Smooth muscle cell (in vitro differentiated cells): ENCODE measurements around the gene RXYLT1. TPM values are rescaled to one million over a fixed set of nuclear protein-coding genes. Genes with fewer than 3 reads are reported as not detected.

ENCODE experiments used
- DNase-seq: peaks from one replicate; lab custom pipeline; 2025; ENCODE audit not compliant: unreplicated experiment; lab: John Stamatoyannopoulos, UW
- H2AFZ ChIP-seq: fragments of 200-600 bp; sonication (generic); 2 replicates; pipeline ENCODE4 v1.6.0; 2016; ENCODE audit warnings: antibody characterized with exemption, low read depth, mild to moderate bottlenecking
- H3F3A ChIP-seq: fragments of 200-600 bp; sonication (generic); 2 replicates; pipeline ENCODE4 v1.6.0; 2017; ENCODE audit warnings: antibody characterized with exemption, low read depth
- H3K27ac ChIP-seq: fragments of 200-600 bp; sonication (generic); 2 replicates; pipeline ENCODE4 v1.5.1; 2016; ENCODE audit warnings: low read depth, mild to moderate bottlenecking
- H3K27me3 ChIP-seq: fragments of 200-600 bp; sonication (generic); 2 replicates; pipeline ENCODE4 v1.6.1; 2016; ENCODE audit warnings: low read depth, mild to moderate bottlenecking
- H3K36me3 ChIP-seq: fragments of 200-600 bp; sonication (generic); 2 replicates; pipeline ENCODE4 v1.5.1; 2016; ENCODE audit warnings: low read depth
- H3K4me1 ChIP-seq: fragments of 200-600 bp; sonication (generic); 2 replicates; pipeline ENCODE4 v1.5.1; 2016; ENCODE audit warnings: low read depth
- H3K4me2 ChIP-seq: fragments of 200-600 bp; sonication (generic); 2 replicates; pipeline ENCODE4 v1.6.0; 2016; ENCODE audit warnings: mild to moderate bottlenecking
- H3K4me3 ChIP-seq: fragments of 200-600 bp; sonication (generic); 2 replicates; pipeline ENCODE4 v1.5.1; 2016; ENCODE audit warnings: mild to moderate bottlenecking
- H3K79me2 ChIP-seq: fragments of 200-600 bp; sonication (generic); 2 replicates; pipeline ENCODE4 v1.6.0; 2016; ENCODE audit warnings: low read depth, mild to moderate bottlenecking
- H3K9ac ChIP-seq: fragments of 200-600 bp; sonication (generic); 2 replicates; pipeline ENCODE4 v1.6.0; 2016; ENCODE audit warnings: low read depth
- H3K9me3 ChIP-seq: fragments of 200-600 bp; sonication (generic); replicated peaks from 2 replicates; pipeline ENCODE4 v1.5.1; 2016; ENCODE audit warnings: low read depth
- H4K20me1 ChIP-seq: fragments of 200-600 bp; sonication (generic); 2 replicates; pipeline ENCODE4 v1.6.0; 2016; ENCODE audit warnings: low read depth
- CTCF ChIP-seq: fragments of 200-600 bp; sonication (generic); IDR thresholded peaks from 2 replicates; pipeline ENCODE4 v1.5.1; 2017; ENCODE audit warnings: borderline replicate concordance, mild to moderate bottlenecking, antibody characterized with exemption; ENCODE audit not compliant: insufficient read depth, poor library complexity, severe bottlenecking
- WGBS: methylation state at CpG from one replicate; pipeline ENCODE4 v1.1.7; 2016; ENCODE audit warnings: low lambda C conversion rate; 5-methylcytosine and 5-hydroxymethylcytosine counted together
- polyA plus RNA-seq: library from polyadenylated mRNA; unstranded; fragments of >200 nt; fragmentation: Nextera tagmentation; extraction: Ambion mirVana; gene quantifications from 2 replicates; pipeline ENCODE4 v1.2.1, GENCODE V29; 2016
- total RNA-seq: library from RNA; depleted of rRNA; stranded (reverse); fragments of >200 nt; gene quantifications from 2 replicates; pipeline ENCODE4 v1.2.3, GENCODE V29; 2014

RXYLT1 gene
- total and polyA plus RNA-seq, 2 experiments from 2014 or later, result 9.4 to 11.1 TPM

- Histone ChIP-seq H2AFZ (no peak overlapping the region), H3K27ac (no peak overlapping the region), H3F3A (no peaks in the 10 kb centered on the region), H3K36me3 (no peaks in the 10 kb centered on the region), H3K4me2 (no peak overlapping the region), H3K9me3 (no peaks in the 10 kb centered on the region), H3K4me1 (peaks cover 11% of the 10 kb centered on the region), H3K9ac (no peak overlapping the region), H3K4me3 (no peak overlapping the region), H3K27me3 (no peaks in the 10 kb centered on the region), H4K20me1 (peaks cover 71% of the 10 kb centered on the region), H3K79me2 (peaks cover 91% of the 10 kb centered on the region)
- TF ChIP-seq CTCF, result no peak
- DNase-seq, result no peak
- 75% methylated on average over 4 of the region's 4 CpGs for WGBS
These were observed 69.9 kb downstream of the RXYLT1 start for GRCh38 chr12:63849641-63850040.

GRCh38 chr12:63853978-63854377, 74.3 kb downstream of the RXYLT1 start:
- Histone ChIP-seq H3K4me1 (no peaks in the 10 kb centered on the region), H3F3A (no peaks in the 10 kb centered on the region), H3K36me3 (no peaks in the 10 kb centered on the region), H3K27ac (no peak overlapping the region), H3K79me2 (peaks cover 90% of the 10 kb centered on the region), H3K9ac (no peak overlapping the region), H3K4me3 (no peak overlapping the region), H3K4me2 (no peak overlapping the region), H3K27me3 (no peaks in the 10 kb centered on the region), H3K9me3 (no peaks in the 10 kb centered on the region), H4K20me1 (peaks cover 70% of the 10 kb centered on the region), H2AFZ (no peak overlapping the region)
- no peak for DNase-seq
- no peak for TF ChIP-seq CTCF

GRCh38 chr12:63855299-63855698, 75.6 kb downstream of the RXYLT1 start:
- no peaks in the 10 kb centered on the region for H3K27me3 ChIP-seq
- H3K79me2 ChIP-seq, result peaks cover 90% of the 10 kb centered on the region
- no peak for TF ChIP-seq CTCF
- peaks cover 61% of the 10 kb centered on the region for H4K20me1 ChIP-seq
- no peak for DNase-seq
- no peaks in the 10 kb centered on the region for H3K4me1 ChIP-seq
- H3K9me3 ChIP-seq, result no peaks in the 10 kb centered on the region
- no peak overlapping the region for H3K9ac ChIP-seq
- H3K4me2 ChIP-seq, result no peak overlapping the region
- 94% methylated on average over 3 of the region's 3 CpGs for WGBS
- H3K36me3 ChIP-seq, result no peaks in the 10 kb centered on the region
- H3K4me3 ChIP-seq, result no peak overlapping the region
- no peak overlapping the region for H3K27ac ChIP-seq
- H3F3A ChIP-seq, result no peaks in the 10 kb centered on the region
- H2AFZ ChIP-seq, result no peak overlapping the region

GRCh38 chr12:63857771-63858670, 78.3 kb downstream of the RXYLT1 start:
- Histone ChIP-seq H3K9me3 (no peaks in the 10 kb centered on the region), H2AFZ (no peak overlapping the region), H3K27ac (no peak overlapping the region), H3K79me2 (peaks cover 67% of the 10 kb centered on the region), H3K4me1 (no peaks in the 10 kb centered on the region), H4K20me1 (peaks cover 56% of the 10 kb centered on the region), H3F3A (no peaks in the 10 kb centered on the region), H3K9ac (no peak overlapping the region), H3K4me3 (no peak overlapping the region), H3K27me3 (no peaks in the 10 kb centered on the region), H3K4me2 (no peak overlapping the region), H3K36me3 (no peaks in the 10 kb centered on the region)
- no peak for DNase-seq
- no peak for TF ChIP-seq CTCF
- 55% methylated on average over 6 of the region's 6 CpGs for WGBS
